Activated CD4-positive, alpha-beta memory T cell treated with anti-CD3 and anti-CD28 coated beads for 36 hours (primary cell): Measurements from ENCODE around the gene DHRS7. TPM values are rescaled to one million over a fixed set of nuclear protein-coding genes. Genes with fewer than 3 reads are reported as not detected.

Experiments used
- CTCF ChIA-PET: fragments of 350-600 bp; sonication (Branson Sonifier 250); formaldehyde crosslinking; loops from one replicate; lab custom pipeline; 2021; ENCODE audit warnings: antibody characterized with exemption, inconsistent platforms; lab: Charles Lee
- POLR2A ChIA-PET: fragments of 350-600 bp; sonication (Branson Sonifier 250); formaldehyde crosslinking; loops from one replicate; lab custom pipeline; 2021; ENCODE audit warnings: antibody characterized with exemption; lab: Charles Lee
- DNase-seq: peaks from one replicate; pipeline ENCODE4 v3.0.0-alpha.2; 2020
- H3K27ac Mint-ChIP-seq: one replicate; pipeline ENCODE4 v1.8.0; 2021; ENCODE audit warnings: mixed read lengths
- H3K27me3 Mint-ChIP-seq: one replicate; pipeline ENCODE4 v1.8.0; 2021; ENCODE audit warnings: mixed read lengths
- H3K36me3 Mint-ChIP-seq: one replicate; pipeline ENCODE4 v1.8.0; 2021; ENCODE audit warnings: mixed read lengths
- H3K4me1 Mint-ChIP-seq: one replicate; pipeline ENCODE4 v1.8.0; 2021; ENCODE audit warnings: low read depth, mixed read lengths
- H3K4me3 Mint-ChIP-seq: one replicate; pipeline ENCODE4 v1.8.0; 2021; ENCODE audit warnings: mild to moderate bottlenecking, mixed read lengths
- H3K9me3 Mint-ChIP-seq: one replicate; pipeline ENCODE4 v1.8.0; 2021; ENCODE audit warnings: mixed read lengths
- intact Hi-C: fragments of 100-400 bp; cut with micrococcal nuclease; formaldehyde crosslinking; loops from one replicate; pipeline ENCODE4 v1.15.1; 2023
- total RNA-seq, 2 experiments: library from RNA; stranded (reverse); gene quantifications; one replicate each; pipeline ENCODE4 v1.2.3, GENCODE V29; 2021

DHRS7 gene
- total RNA-seq, 2 experiments from 2014 or later = 70.3 to 74.7 TPM

DNA sequence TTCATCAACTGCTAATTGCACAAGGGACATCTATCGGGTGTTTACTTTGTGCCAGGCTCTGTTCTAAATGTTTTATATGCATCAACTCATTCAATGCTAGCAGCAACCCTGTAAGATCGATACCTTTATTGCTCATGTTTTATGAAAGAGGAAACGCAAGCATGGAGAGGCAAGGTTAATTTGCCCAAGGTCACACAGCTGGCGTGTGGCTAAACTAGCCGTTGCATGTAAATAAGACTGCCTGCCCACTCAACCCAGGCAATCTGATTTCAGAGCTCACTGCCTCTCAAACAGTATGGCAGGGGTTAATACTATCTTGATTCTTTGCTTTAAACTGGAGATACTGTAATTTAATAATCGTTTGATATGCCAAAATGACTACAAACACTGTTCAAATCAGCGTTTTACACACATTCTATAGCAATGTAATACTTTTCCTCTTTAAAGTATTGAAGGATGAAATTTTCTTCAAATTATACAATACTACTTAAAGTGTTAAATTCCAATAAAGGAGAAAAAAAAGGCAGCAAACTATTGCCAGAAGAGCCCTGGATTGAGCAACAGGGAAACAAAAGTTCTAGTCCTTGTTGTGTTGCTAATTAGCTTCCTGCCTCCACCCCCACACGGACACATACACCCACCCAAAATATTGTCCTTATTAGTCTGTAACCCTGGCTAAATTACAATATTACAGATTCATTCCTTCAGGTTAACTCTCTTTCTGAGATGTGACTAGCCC, 39.1 kb upstream of the DHRS7 start:
- intact Hi-C loops = no loop called here
- Mint-ChIP-seq H3K4me3 (no peak overlapping the region), H3K9me3 (peaks cover 8% of the 10 kb centered on the region), H3K27ac (no peak overlapping the region), H3K36me3 (peaks cover 7% of the 10 kb centered on the region), H3K4me1 (peaks cover 20% of the 10 kb centered on the region), H3K27me3 (peaks cover 23% of the 10 kb centered on the region)
- no peak for DNase-seq
- POLR2A ChIA-PET = no interaction called here
- CTCF ChIA-PET = interaction anchor here (1.8 kb wide), 1 partner anchor 20 kb away, joined by 7 read pairs; no protein-coding TSS in a partner anchor

DNA sequence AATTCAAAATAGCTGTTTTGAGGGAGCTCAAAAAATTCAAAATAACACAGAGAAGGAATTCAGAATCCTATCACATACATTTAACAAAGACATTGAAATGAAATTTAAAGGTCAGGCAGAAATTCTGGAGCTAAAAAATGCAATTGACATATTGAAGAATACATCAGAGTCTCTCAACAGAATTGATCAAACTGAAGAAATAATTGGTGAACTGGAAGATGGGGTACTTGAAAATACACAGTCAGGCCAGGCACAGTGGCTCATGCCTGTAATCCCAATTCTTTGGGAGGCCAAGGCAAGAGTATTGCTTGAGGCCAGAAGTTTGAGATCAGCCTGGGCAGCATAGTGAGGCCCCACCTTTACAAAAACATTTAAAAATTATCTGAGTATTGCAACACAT, 34.1 kb upstream of the DHRS7 start:
- H3K9me3 Mint-ChIP-seq = peaks cover 19% of the 10 kb centered on the region
- no peak overlapping the region for H3K4me3 Mint-ChIP-seq
- intact Hi-C loops = loop anchor here (5.0 kb wide), 1 partner anchor 363 kb away; no protein-coding TSS in a partner anchor
- H3K27ac Mint-ChIP-seq = no peak overlapping the region
- peaks cover 12% of the 10 kb centered on the region for H3K27me3 Mint-ChIP-seq
- CTCF ChIA-PET = no interaction called here
- peaks cover 8% of the 10 kb centered on the region for H3K4me1 Mint-ChIP-seq
- POLR2A ChIA-PET = no interaction called here
- peaks cover 11% of the 10 kb centered on the region for H3K36me3 Mint-ChIP-seq
- DNase-seq = no peak

DNA sequence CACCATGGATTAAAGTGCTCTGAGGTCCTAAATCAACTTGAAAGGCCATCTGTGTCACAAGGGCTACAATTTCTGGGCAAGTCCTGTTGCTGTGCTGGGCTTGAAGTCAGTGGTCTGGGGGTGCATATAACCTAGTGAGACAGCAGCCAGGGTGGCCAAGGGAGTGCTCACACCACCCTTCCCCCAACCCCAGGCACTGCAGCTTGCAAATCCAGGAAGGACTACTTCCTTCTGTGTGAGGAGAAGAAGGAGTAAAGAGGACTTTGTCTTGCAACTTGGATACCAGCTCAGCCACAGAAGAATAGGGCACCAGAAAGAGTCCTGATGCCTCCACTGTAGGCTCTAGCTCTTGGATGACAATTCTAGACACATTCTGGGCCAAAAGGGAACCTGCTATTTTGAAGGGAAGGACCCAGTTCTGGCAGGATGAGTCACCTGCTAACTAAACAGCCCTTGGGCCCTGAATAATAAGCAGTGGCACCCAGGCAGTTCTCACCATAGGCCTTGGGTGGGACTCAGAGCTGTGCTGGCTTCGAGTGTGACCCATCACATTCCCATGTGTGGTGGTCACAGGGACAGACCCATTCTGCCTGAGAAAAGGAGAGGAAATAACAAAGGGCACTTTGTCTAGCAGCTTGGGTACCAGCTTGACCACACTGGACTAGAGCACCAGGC, 32.6 kb upstream of the DHRS7 start:
- Mint-ChIP-seq H3K27me3 (peaks cover 9% of the 10 kb centered on the region), H3K4me1 (peaks cover 8% of the 10 kb centered on the region), H3K36me3 (peaks cover 11% of the 10 kb centered on the region), H3K27ac (no peak overlapping the region), H3K9me3 (peaks cover 19% of the 10 kb centered on the region), H3K4me3 (no peak overlapping the region)
- intact Hi-C loops = loop anchor here (5.0 kb wide), 1 partner anchor 365 kb away; no protein-coding TSS in a partner anchor
- ChIA-PET CTCF (interaction anchor here (1.4 kb wide), 1 partner anchor 134 kb away, joined by 4 read pairs; no protein-coding TSS in a partner anchor), POLR2A (no interaction called here)
- DNase-seq = no peak

DNA sequence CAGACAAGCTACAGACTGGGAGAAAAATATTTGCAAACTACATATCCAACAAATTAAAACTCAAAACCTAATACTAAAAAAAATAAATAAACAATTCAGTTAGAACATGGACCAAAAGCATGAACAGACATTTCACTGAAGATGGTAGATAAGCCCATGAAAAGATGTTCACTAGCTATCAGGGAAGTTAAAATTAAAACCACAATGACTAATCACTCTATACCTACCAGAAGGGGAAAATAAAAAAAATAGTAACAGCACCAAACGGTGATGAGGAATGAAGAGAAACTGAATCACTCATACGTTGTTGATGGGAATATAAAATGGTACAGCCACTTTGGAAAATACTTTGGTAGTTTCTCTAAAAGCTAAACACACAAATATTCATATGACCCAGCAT, 31.1 kb upstream of the DHRS7 start:
- peaks cover 19% of the 10 kb centered on the region for H3K9me3 Mint-ChIP-seq
- ChIA-PET POLR2A (interaction anchor here (0.9 kb wide), 1 partner anchor 52 kb away, joined by 3 read pairs; no protein-coding TSS in a partner anchor), CTCF (interaction anchor here (0.6 to 1.1 kb wide), 7 partner anchors 10 to 154 kb away, joined by 3 to 4 read pairs (median 3); no protein-coding TSS in a partner anchor)

DNA sequence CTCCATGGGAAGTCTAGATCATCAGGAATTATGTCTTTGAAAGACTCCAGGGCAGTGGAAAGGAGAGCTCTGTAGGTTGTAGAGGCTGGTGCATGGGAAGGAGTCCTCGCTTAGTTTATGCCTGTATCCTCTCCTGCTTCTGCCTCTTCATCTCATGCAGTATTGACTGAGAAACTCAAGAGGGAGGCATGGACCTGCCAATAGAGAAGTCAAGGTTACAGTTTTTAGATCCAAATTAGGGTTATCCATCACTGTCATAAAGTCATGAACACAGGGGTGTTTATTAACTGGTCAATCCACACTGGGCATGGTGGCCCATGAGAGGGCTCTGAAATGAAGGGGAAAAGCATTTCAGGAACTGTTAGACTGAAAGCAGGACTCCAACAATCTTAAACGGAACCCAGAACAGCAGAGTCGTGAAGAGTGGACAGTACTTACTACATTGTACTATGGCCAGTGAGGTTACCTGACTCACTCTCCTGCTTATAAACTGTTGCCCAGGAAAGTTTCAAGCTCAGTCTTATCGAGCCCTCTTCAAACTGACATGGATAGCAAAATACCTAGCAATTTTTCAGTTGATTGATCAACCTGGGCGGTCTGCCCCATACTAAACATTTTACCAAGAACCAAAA, 30.1 kb upstream of the DHRS7 start:
- CTCF ChIA-PET = interaction anchor here (0.6 to 1.1 kb wide), 5 partner anchors 13 to 136 kb away, joined by 3 to 4 read pairs (median 3); no protein-coding TSS in a partner anchor
- no peak overlapping the region for H3K27ac Mint-ChIP-seq
- DNase-seq = no peak
- POLR2A ChIA-PET = interaction anchor here (0.9 kb wide), 1 partner anchor 53 kb away, joined by 3 read pairs; no protein-coding TSS in a partner anchor
- peaks cover 9% of the 10 kb centered on the region for H3K27me3 Mint-ChIP-seq
- H3K9me3 Mint-ChIP-seq = peaks cover 19% of the 10 kb centered on the region
- H3K36me3 Mint-ChIP-seq = peaks cover 10% of the 10 kb centered on the region
- peaks cover 8% of the 10 kb centered on the region for H3K4me1 Mint-ChIP-seq
- no peak overlapping the region for H3K4me3 Mint-ChIP-seq
- intact Hi-C loops = loop anchor here (5.0 kb wide), 1 partner anchor 367 kb away; no protein-coding TSS in a partner anchor

More for the DNA sequence above, 31.1 kb upstream of the DHRS7 start:
- intact Hi-C loops = loop anchor here (5.0 kb wide), 1 partner anchor 366 kb away; no protein-coding TSS in a partner anchor
- DNase-seq = no peak
- H3K4me1 Mint-ChIP-seq = peaks cover 8% of the 10 kb centered on the region
- peaks cover 11% of the 10 kb centered on the region for H3K36me3 Mint-ChIP-seq
- H3K27ac Mint-ChIP-seq = no peak overlapping the region
- peaks cover 9% of the 10 kb centered on the region for H3K27me3 Mint-ChIP-seq
- no peak overlapping the region for H3K4me3 Mint-ChIP-seq

DNA sequence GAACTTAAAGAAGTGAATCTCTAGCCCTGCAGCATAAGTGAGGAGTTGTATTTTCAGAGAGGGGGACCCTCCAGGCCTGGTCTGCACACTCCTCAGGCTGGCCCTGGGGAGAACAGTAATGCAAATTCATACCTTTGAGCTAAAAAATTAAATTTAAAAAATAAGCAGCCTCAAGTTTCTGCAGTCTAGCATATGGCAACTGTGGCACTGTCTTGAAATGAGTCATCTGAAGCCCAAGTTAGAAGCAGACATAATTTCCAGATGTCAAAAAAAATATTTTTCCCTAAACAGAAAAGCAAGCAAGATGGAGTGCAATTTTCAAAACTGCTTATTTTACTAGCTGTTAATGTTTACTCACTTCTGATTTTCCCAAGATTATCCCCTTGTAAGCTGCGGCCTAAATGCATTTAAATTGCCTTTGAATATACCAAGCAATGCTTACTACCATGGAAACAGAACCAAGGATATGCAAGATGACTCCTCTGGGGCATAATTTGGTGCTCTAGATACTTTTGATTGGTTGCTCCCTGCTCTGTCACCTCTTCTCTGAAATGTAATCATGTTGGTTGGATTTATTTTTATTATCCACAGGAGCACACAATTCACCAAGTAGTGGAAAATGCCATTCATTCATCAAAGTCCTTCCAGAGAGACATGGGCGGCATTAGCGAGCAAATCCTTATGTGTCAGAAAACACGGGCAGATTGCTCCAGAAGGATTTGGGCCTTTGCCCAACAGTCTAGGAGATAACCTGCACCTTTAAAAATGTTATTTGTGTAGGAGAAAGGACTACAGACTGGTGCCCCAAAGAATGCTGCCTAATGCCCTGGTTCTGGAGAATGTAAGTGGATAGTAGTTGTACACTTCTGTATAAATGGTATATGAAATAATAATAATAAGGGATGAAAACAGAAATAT, 25.0 kb upstream of the DHRS7 start:
- no peak overlapping the region for H3K27ac Mint-ChIP-seq
- intact Hi-C loops = loop anchor here (10.0 kb wide), 1 partner anchor 615 kb away; the partner anchor contains the start of gene CCDC175
- H3K4me3 Mint-ChIP-seq = no peak overlapping the region
- H3K27me3 Mint-ChIP-seq = peaks cover 3% of the 10 kb centered on the region
- H3K36me3 Mint-ChIP-seq = no peaks in the 10 kb centered on the region
- DNase-seq = no peak
- ChIA-PET CTCF (interaction anchor here (0.9 to 10.7 kb wide), 2 partner anchors 159 to 225 kb away, joined by 3 to 265 read pairs; no protein-coding TSS in a partner anchor), POLR2A (no interaction called here)
- H3K4me1 Mint-ChIP-seq = no peaks in the 10 kb centered on the region
- no peaks in the 10 kb centered on the region for H3K9me3 Mint-ChIP-seq

DNA sequence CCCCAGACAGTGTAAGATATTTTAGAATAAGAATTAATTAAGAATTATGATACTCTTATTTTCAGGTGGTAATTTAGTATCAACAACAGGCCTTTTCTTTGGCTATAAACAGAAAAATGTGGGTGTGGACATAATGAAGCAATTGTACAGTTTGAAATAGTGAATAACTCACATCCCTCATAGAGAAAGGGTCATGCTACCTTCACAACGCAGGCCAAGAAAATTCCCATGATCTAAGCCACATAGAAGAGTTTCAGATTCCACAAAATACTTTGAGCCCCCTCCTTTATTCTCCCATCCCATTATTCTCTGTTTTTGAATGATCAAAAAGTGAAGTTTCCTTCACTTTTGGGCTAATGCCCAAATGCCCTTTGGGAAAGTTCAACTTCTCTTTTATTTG, 23.5 kb upstream of the DHRS7 start:
- CTCF ChIA-PET = interaction anchor here (2.6 to 10.7 kb wide), 2 partner anchors 23 to 224 kb away, joined by 9 to 265 read pairs; partner anchors contain the start of gene DHRS7

DNA sequence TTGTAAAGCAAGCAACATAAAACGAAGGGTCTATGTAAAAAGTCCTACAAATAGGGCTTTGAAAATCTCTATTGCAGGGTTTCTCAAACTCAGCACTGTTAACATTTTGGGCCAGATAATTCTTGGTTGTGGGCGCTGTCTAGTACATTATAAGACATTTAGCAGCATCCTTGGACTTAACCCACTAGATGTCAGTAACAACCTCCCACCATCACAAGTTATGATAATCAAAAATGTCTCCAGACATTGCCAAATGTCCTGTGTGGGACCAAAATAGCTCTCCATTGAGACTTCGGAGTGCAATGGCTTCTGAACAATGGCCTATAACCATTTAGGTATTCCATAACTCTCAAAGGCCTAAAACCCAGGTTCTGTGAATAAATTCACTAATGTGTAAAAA, 22.9 kb upstream of the DHRS7 start:
- Mint-ChIP-seq H3K36me3 (no peaks in the 10 kb centered on the region), H3K9me3 (no peaks in the 10 kb centered on the region), H3K4me1 (peaks cover 16% of the 10 kb centered on the region), H3K27me3 (peaks cover 3% of the 10 kb centered on the region), H3K27ac (no peak overlapping the region), H3K4me3 (no peak overlapping the region)
- no peak for DNase-seq
- intact Hi-C loops = loop anchor here (10.0 kb wide), 1 partner anchor 613 kb away; the partner anchor contains the start of gene CCDC175
- ChIA-PET POLR2A (no interaction called here), CTCF (interaction anchor here (2.6 to 10.7 kb wide), 2 partner anchors 22 to 223 kb away, joined by 9 to 265 read pairs; partner anchors contain the start of gene DHRS7)

More for the DNA sequence above, 23.5 kb upstream of the DHRS7 start:
- DNase-seq = no peak
- no peak overlapping the region for H3K4me3 Mint-ChIP-seq
- POLR2A ChIA-PET = no interaction called here
- no peaks in the 10 kb centered on the region for H3K9me3 Mint-ChIP-seq
- H3K27ac Mint-ChIP-seq = no peak overlapping the region
- intact Hi-C loops = loop anchor here (10.0 kb wide), 1 partner anchor 614 kb away; the partner anchor contains the start of gene CCDC175
- no peaks in the 10 kb centered on the region for H3K36me3 Mint-ChIP-seq
- peaks cover 10% of the 10 kb centered on the region for H3K4me1 Mint-ChIP-seq
- H3K27me3 Mint-ChIP-seq = peaks cover 3% of the 10 kb centered on the region

DNA sequence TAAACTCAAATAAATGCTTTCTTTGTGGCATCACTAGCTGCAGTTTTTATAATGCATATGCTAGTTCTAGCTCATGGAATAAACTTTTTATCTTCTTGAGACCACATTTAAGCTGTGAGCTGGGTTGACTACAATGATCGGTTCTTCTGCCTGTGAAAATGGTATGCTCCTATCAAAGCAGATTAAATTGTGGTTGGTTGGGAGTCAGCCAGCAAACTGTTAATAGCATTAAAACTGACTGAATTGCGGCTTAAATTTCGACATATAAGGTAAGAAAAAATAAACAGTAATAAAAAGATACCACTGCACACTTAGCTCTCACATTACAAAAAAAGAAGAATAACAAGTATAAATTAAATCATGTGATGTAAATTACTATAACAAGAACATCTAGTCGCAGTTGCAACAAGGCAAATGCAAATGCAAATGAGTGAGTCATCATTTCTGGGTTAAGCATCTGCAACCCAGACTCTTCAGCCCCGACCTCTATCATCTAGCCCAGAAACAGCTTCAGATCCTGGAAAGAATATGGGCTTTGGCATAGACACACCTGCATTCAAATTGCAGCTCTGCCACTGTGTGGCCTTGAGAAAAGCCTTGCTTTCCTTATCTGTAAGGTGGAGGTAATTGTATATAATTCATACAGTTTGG, 19.8 kb upstream of the DHRS7 start:
- POLR2A ChIA-PET = interaction anchor here (1.3 kb wide), 1 partner anchor 64 kb away, joined by 4 read pairs; the partner anchor contains the start of gene PPM1A
- H3K27ac Mint-ChIP-seq = no peak overlapping the region
- no peak for DNase-seq
- no peaks in the 10 kb centered on the region for H3K27me3 Mint-ChIP-seq
- peaks cover 17% of the 10 kb centered on the region for H3K4me1 Mint-ChIP-seq
- intact Hi-C loops = loop anchor here (1.0 to 10.0 kb wide), 9 partner anchors 20 to 1058 kb away; partner anchors contain the start of genes CCDC175, DHRS7 and PCNX4
- H3K4me3 Mint-ChIP-seq = no peak overlapping the region
- H3K9me3 Mint-ChIP-seq = peaks cover 4% of the 10 kb centered on the region
- H3K36me3 Mint-ChIP-seq = peaks cover 1% of the 10 kb centered on the region
- CTCF ChIA-PET = interaction anchor here (0.8 to 10.7 kb wide), 17 partner anchors 18 to 735 kb away, joined by 3 to 265 read pairs (median 8); partner anchors contain the start of genes CCDC175 and DHRS7
